Stimulated activated CD8-positive, alpha-beta memory T cell treated with anti-CD3 and anti-CD28 coated beads, Interleukin-12 subunit alpha, Interleukin-12 subunit beta, amount 100 ng/mL, for 4 hours (primary cell): ENCODE data around the gene GCC1.

Experiments
- DNase-seq: peaks from one replicate; pipeline ENCODE4 v3.0.0-alpha.2; 2020; ENCODE audit warnings: low read depth

Gene GCC1

GRCh38 chr7:127536741-127537140 lies 48.7 kb downstream of the GCC1 start:
- DNase-seq = no peak

GRCh38 chr7:127536394-127536691 lies 49.1 kb downstream of the GCC1 start:
- DNase-seq = no peak

- no peak for DNase-seq
Measured at GRCh38 chr7:127535546-127536393, 49.6 kb downstream of the GCC1 start.

- no peak for DNase-seq
Measured at GRCh38 chr7:127534636-127535035, 50.8 kb downstream of the GCC1 start.

GRCh38 chr7:127532736-127533135 lies 52.7 kb downstream of the GCC1 start:
- DNase-seq = no peak

- DNase-seq = no peak
Measured at GRCh38 chr7:127532151-127532550, 53.2 kb downstream of the GCC1 start.
